Measurements from ENCODE around the gene CCDC27.

DNA sequence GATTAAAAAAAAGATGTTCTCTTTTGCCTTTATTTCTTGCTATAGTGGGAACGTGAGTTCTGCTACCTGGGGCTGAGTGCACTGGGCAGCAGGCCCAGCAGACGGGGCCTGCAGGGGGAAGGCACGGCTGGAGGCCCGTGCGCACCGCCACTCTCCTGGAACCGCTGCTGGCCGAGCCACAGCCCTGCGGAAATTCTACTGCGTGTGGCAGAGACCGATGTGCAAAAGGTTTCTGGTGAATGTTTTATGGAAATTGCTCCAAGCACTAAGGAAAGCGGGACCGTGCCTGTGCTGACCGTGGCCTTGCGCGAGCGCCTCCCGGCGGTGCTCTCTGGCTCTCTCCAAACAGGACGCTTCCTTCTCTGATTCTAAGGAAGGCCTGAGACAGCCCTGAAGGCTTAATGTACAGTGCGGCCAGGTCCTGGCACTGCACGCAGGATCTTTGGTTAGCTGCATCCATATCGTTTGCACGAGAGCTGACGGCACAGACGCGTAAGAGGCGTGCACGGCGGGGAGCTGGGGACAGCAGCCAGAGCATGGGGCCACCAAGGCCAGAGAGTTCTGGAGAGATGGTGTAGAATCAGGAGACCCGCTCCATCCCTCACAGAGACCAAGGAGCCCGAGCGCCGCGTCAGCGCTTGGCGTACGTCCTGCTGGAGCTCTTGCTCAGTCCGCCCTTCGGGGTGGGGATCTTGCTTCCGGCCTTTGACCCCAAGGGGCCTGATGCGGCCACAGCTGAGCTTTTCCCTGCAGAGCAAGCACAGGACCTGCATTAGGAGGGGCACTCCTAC, 62.7 kb downstream of the CCDC27 start:
- TF ChIP-seq, protein P1, sequence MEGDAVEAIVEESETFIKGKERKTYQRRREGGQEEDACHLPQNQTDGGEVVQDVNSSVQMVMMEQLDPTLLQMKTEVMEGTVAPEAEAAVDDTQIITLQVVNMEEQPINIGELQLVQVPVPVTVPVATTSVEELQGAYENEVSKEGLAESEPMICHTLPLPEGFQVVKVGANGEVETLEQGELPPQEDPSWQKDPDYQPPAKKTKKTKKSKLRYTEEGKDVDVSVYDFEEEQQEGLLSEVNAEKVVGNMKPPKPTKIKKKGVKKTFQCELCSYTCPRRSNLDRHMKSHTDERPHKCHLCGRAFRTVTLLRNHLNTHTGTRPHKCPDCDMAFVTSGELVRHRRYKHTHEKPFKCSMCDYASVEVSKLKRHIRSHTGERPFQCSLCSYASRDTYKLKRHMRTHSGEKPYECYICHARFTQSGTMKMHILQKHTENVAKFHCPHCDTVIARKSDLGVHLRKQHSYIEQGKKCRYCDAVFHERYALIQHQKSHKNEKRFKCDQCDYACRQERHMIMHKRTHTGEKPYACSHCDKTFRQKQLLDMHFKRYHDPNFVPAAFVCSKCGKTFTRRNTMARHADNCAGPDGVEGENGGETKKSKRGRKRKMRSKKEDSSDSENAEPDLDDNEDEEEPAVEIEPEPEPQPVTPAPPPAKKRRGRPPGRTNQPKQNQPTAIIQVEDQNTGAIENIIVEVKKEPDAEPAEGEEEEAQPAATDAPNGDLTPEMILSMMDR (IDR thresholded peaks at IDR 0.05), result no peak
- TF ChIP-seq POLR2A (IDR thresholded peaks at IDR 0.05), result no peak
